PC-9 (cell line): ENCODE measurements around the gene MYH11. TPM values are rescaled to one million over a fixed set of nuclear protein-coding genes. Genes with fewer than 3 reads are reported as not detected.

Experiments used
- BruUV-seq: library from RNA; stranded (reverse); fragments of 400-500 nt; replicated peaks from 2 replicates; lab custom pipeline; 2021; lab: Mats Ljungman, UMichigan
- CTCF ChIA-PET: fragments of 300-600 bp; sonication (Branson Sonifier 250); formaldehyde crosslinking; loops from one replicate; lab custom pipeline; 2022; ENCODE audit warnings: antibody characterized with exemption; lab: Charles Lee
- POLR2A ChIA-PET: fragments of 300-600 bp; sonication (Branson Sonifier 250); formaldehyde crosslinking; loops from one replicate; lab custom pipeline; 2022; ENCODE audit warnings: antibody characterized with exemption; ENCODE audit not compliant: unreplicated experiment; lab: Charles Lee
- DNase-seq, 2 experiments: peaks; one replicate each; pipeline versions ENCODE4 v3.0.0 to v3.0.0-alpha.2; 2015 to 2022; ENCODE audit warnings: mixed read lengths in 1 of 2
- H2AFZ ChIP-seq: fragments of 200-600 bp; sonication (generic); 2 replicates; pipeline ENCODE4 v1.8.1; 2017; ENCODE audit warnings: antibody characterized with exemption
- H3F3A ChIP-seq: fragments of 200-600 bp; sonication (generic); 2 replicates; pipeline ENCODE4 v1.8.1; 2017; ENCODE audit warnings: antibody characterized with exemption, mild to moderate bottlenecking, low read depth; ENCODE audit not compliant: insufficient read depth
- H3K27ac ChIP-seq: fragments of 200-600 bp; sonication (generic); 2 replicates; pipeline ENCODE4 v1.6.1; 2016; ENCODE audit warnings: mixed run types
- H3K27me3 ChIP-seq: fragments of 200-600 bp; sonication (generic); 2 replicates; pipeline ENCODE4 v1.6.1; 2016; ENCODE audit warnings: low read depth, mixed run types; ENCODE audit not compliant: insufficient read depth
- H3K36me3 ChIP-seq: fragments of 200-600 bp; sonication (generic); 2 replicates; pipeline ENCODE4 v1.6.1; 2016; ENCODE audit warnings: low read depth, mixed run types
- H3K4me1 ChIP-seq: fragments of 200-600 bp; sonication (generic); replicated peaks from 2 replicates; pipeline ENCODE4 v1.6.1; 2016; ENCODE audit warnings: mixed run types; ENCODE audit not compliant: insufficient read depth
- H3K4me2 ChIP-seq: fragments of 200-600 bp; sonication (generic); 2 replicates; pipeline ENCODE4 v1.6.1; 2017; ENCODE audit warnings: mixed run types
- H3K4me3 ChIP-seq: fragments of 200-600 bp; sonication (generic); 2 replicates; pipeline ENCODE4 v1.6.1; 2016; ENCODE audit warnings: mixed run types
- H3K79me2 ChIP-seq: fragments of 200-600 bp; sonication (generic); 2 replicates; pipeline ENCODE4 v1.6.1; 2017; ENCODE audit warnings: low read depth, mixed run types
- H3K9me2 ChIP-seq: fragments of 200-600 bp; sonication (generic); 2 replicates; pipeline ENCODE4 v1.8.1; 2017; ENCODE audit warnings: mild to moderate bottlenecking; ENCODE audit not compliant: insufficient read depth
- H3K9me3 ChIP-seq: fragments of 200-600 bp; sonication (generic); 2 replicates; pipeline ENCODE4 v1.8.1; 2016; ENCODE audit warnings: low read depth; ENCODE audit not compliant: insufficient read depth
- H4K20me1 ChIP-seq: fragments of 200-600 bp; sonication (generic); 2 replicates; pipeline ENCODE4 v1.8.1; 2017; ENCODE audit not compliant: insufficient read depth
- EZH2 ChIP-seq: fragments of 200-600 bp; sonication (generic); IDR thresholded peaks from 2 replicates; pipeline ENCODE4 v1.8.0; 2017; ENCODE audit warnings: antibody characterized with exemption, low read depth
- intact Hi-C: fragments of 100-400 bp; cut with micrococcal nuclease; formaldehyde crosslinking; loops from one replicate; pipeline ENCODE4 v1.10.0; 2022; ENCODE audit not compliant: unreplicated experiment
- total RNA-seq: library from RNA; stranded (reverse); gene quantifications from 2 replicates; pipeline ENCODE4 v1.2.3, GENCODE V29; 2021
- TF ChIP-seq, protein P1 (sequence below): fragments of 200-600 bp; sonication (generic); conservative IDR thresholded peaks from 2 replicates; pipeline ENCODE4 v1.6.1; 2017; ENCODE audit warnings: mixed run types, antibody characterized with exemption, mild to moderate bottlenecking, moderate library complexity

MYH11 gene
- total RNA-seq, 1 experiment from 2014 or later, result 0.11 TPM

DNA sequence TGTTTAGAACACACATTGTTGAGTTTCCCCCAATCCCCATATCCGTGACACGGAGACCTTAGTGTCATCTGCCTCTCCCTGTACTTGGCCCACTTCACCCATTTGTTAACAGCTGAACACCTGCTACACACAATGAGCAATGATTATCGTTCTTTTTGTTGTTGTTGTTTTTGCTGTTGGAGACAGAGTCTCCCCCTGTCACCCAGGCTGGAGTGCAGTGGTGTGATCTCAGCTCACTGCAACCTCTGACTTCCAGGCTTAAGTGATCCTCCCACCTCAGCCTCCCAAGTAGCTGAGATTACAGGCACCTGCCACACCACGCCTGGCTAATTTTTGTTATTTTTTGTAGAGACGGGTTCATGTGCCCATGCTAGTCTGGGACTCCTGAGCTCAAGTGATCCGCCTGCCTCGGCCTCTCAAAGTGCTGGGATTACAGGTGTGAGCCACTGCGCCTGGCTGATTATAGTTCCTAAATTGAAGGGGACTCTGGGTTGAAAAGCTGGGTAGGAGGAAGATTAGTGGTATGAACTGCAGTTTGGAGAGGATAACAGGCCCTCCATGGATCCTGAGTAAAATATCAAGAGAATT is 185.2 kb downstream of the MYH11 start:
- H3K4me3 ChIP-seq, result no peak overlapping the region
- H4K20me1 ChIP-seq, result no peaks in the 10 kb centered on the region
- CTCF ChIA-PET, result interaction anchor here (0.6 kb wide), 2 partner anchors 19 to 57 kb away, joined by 3 to 8 read pairs; no protein-coding TSS in a partner anchor
- no peaks in the 10 kb centered on the region for H3K9me3 ChIP-seq
- no peaks in the 10 kb centered on the region for H3K9me2 ChIP-seq
- H3K79me2 ChIP-seq, result peaks cover 18% of the 10 kb centered on the region; the same call in 1 of the 2 replicates
- no peak overlapping the region; the same call in 1 of the 2 replicates for H3K4me2 ChIP-seq
- DNase-seq, result no peak
- H2AFZ ChIP-seq, result no peak overlapping the region
- H3F3A ChIP-seq, result peaks cover 34% of the 10 kb centered on the region
- H3K36me3 ChIP-seq, result peaks cover 25% of the 10 kb centered on the region; the same call in 1 of the 2 replicates
- H3K27ac ChIP-seq, result peak overlapping the region; percentile 41
- no peaks in the 10 kb centered on the region for H3K27me3 ChIP-seq
- TF ChIP-seq EZH2, result no peak
- TF ChIP-seq, protein P1, sequence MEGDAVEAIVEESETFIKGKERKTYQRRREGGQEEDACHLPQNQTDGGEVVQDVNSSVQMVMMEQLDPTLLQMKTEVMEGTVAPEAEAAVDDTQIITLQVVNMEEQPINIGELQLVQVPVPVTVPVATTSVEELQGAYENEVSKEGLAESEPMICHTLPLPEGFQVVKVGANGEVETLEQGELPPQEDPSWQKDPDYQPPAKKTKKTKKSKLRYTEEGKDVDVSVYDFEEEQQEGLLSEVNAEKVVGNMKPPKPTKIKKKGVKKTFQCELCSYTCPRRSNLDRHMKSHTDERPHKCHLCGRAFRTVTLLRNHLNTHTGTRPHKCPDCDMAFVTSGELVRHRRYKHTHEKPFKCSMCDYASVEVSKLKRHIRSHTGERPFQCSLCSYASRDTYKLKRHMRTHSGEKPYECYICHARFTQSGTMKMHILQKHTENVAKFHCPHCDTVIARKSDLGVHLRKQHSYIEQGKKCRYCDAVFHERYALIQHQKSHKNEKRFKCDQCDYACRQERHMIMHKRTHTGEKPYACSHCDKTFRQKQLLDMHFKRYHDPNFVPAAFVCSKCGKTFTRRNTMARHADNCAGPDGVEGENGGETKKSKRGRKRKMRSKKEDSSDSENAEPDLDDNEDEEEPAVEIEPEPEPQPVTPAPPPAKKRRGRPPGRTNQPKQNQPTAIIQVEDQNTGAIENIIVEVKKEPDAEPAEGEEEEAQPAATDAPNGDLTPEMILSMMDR, result no peak
- BruUV-seq, result no TSS peak
- POLR2A ChIA-PET, result interaction anchor here (0.6 kb wide), 1 partner anchor 24 kb away, joined by 7 read pairs; no protein-coding TSS in a partner anchor
- intact Hi-C loops, result no loop called here
- H3K4me1 ChIP-seq, result peaks cover 22% of the 10 kb centered on the region

DNA sequence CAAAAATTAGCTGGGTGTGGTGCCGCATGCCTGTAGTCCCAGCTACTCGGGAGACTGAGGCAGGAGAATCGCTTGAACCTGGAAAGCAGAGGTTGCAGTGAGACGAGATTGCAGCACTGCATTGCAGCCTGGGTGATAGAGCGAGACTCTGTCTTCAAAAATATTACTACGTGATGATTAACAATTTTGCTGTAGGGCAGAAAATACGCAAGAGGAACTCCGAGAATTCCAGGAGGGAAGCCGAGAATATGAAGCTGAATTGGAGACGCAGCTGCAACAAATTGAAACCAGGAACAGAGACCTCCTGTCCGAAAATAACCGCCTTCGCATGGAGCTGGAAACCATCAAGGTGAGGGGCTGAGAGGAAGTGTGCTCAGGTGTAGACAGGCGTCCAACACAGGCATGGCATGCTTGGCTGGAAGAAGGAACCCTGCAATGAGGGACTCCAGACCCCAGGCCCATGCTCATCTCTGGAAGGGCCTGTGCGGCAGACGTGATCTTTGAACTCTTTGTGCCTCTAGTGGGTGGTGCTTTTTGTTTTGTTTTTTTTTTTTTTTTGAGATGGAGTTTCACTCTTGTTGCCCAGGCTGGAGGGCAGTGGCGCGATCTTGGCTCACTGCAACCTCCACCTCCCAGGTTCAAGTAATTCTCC is 189.6 kb downstream of the MYH11 start:
- no peak overlapping the region for H3K4me2 ChIP-seq
- DNase-seq, result no peak
- no peaks in the 10 kb centered on the region for H3K9me3 ChIP-seq
- no peaks in the 10 kb centered on the region for H3K9me2 ChIP-seq
- POLR2A ChIA-PET, result no interaction called here
- H4K20me1 ChIP-seq, result no peaks in the 10 kb centered on the region
- H3K4me3 ChIP-seq, result no peak overlapping the region
- H3K27me3 ChIP-seq, result no peaks in the 10 kb centered on the region
- BruUV-seq, result no TSS peak
- peaks cover 10% of the 10 kb centered on the region for H3K4me1 ChIP-seq
- no peak overlapping the region for H2AFZ ChIP-seq
- no peak overlapping the region for H3K27ac ChIP-seq
- H3K79me2 ChIP-seq, result peaks cover 5% of the 10 kb centered on the region; the same call in 1 of the 2 replicates
- CTCF ChIA-PET, result no interaction called here
- H3K36me3 ChIP-seq, result peaks cover 21% of the 10 kb centered on the region
- H3F3A ChIP-seq, result peaks cover 22% of the 10 kb centered on the region
- TF ChIP-seq, protein P1, result no peak
- TF ChIP-seq EZH2, result no peak
- intact Hi-C loops, result no loop called here

DNA sequence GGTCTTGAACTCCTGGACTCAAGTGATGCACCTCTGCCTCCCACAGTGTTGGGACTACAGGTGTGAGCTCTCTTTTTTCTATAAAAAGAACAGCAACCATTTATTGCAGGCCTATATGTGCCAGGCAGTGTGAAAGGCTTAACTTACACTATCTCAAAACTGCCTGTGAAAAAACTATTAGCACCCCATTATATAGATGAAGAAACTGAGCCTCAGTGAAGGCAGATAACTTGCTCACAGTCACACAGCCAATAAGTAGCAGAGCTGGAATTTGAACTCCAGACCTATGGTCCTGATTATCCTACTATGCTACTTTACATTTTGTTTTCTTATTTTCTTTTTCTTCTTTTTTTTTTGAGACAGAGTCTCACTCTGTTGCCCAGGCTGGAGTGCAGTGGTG is 191.7 kb downstream of the MYH11 start:
- H3K27ac ChIP-seq, result no peak overlapping the region
- no peaks in the 10 kb centered on the region for H3K4me1 ChIP-seq
- H3K9me3 ChIP-seq, result no peaks in the 10 kb centered on the region
- peaks cover 20% of the 10 kb centered on the region for H3K36me3 ChIP-seq
- H3K4me2 ChIP-seq, result no peak overlapping the region
- H3K27me3 ChIP-seq, result no peaks in the 10 kb centered on the region
- TF ChIP-seq EZH2, result no peak
- TF ChIP-seq, protein P1, result no peak
- intact Hi-C loops, result no loop called here
- DNase-seq, result no peak
- no peak overlapping the region for H2AFZ ChIP-seq
- no peaks in the 10 kb centered on the region for H3K9me2 ChIP-seq
- ChIA-PET POLR2A (no interaction called here), CTCF (interaction anchor here (0.6 kb wide), 1 partner anchor 39 kb away, joined by 3 read pairs; no protein-coding TSS in a partner anchor)
- H3K4me3 ChIP-seq, result no peak overlapping the region
- no peaks in the 10 kb centered on the region for H4K20me1 ChIP-seq
- peaks cover 7% of the 10 kb centered on the region for H3K79me2 ChIP-seq
- H3F3A ChIP-seq, result peaks cover 1% of the 10 kb centered on the region; the same call in 1 of the 2 replicates
- BruUV-seq, result no TSS peak
